ENCODE data around the gene AGMO. TPM values are rescaled to one million over a fixed set of nuclear protein-coding genes. Genes with fewer than 3 reads are reported as not detected.

AGMO gene
- total RNA-seq, 2 donors from 2014 or later: 0.48 TPM; not detected in 1

- no peak for DNase-seq (ENCODE audit: low spot score)
- Histone ChIP-seq H3K4me1 (no peaks in the 10 kb centered on the region), H3K27ac (peak overlapping the region in 1 of 2 donors; percentile 6), H3K4me3 (no peak overlapping the region), H3K36me3 (no peaks in the 10 kb centered on the region), H3K27me3 (no peaks in the 10 kb centered on the region), H3K9me3 (no peaks in the 10 kb centered on the region)
- no peak for TF ChIP-seq CTCF (IDR thresholded peaks at IDR 0.05)
These were observed 2.3 kb downstream of the AGMO start for GRCh38 chr7:15559416-15559928.

DNA sequence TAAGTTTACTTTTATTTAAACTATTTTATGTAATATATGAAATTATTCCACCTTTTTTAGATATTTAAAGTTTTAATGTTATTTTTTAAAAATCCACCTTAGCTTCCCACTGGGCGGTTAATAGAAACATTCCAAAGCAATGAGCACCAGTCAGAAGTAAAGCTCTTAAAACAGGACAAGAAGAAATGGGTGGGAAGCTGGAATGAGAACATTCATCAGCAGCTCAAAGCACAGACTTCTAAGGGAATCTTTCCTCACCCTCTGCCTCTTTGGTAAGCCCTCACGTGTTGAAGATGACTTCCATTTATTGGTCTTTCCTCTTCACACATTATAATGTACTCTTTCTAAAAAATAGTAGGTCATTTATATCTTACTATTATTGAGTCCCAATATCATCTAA, 3.1 kb downstream of the AGMO start:
- no peaks in the 10 kb centered on the region for H3K36me3 ChIP-seq
- H3K27me3 ChIP-seq: no peaks in the 10 kb centered on the region
- H3K4me3 ChIP-seq: no peak overlapping the region
- peak overlapping the region in 1 of 2 donors; percentile 6 for H3K27ac ChIP-seq
- no peak for TF ChIP-seq CTCF (IDR thresholded peaks at IDR 0.05)
- no peaks in the 10 kb centered on the region for H3K9me3 ChIP-seq
- no peaks in the 10 kb centered on the region for H3K4me1 ChIP-seq
- no peak for DNase-seq (ENCODE audit: low spot score)

GRCh38 chr7:15557686-15558085, 4.1 kb downstream of the AGMO start:
- Histone ChIP-seq H3K36me3 (no peaks in the 10 kb centered on the region), H3K9me3 (no peaks in the 10 kb centered on the region), H3K27ac (no peak overlapping the region), H3K27me3 (no peaks in the 10 kb centered on the region), H3K4me3 (no peak overlapping the region), H3K4me1 (no peaks in the 10 kb centered on the region)
- TF ChIP-seq CTCF (IDR thresholded peaks at IDR 0.05): no peak
- DNase-seq (ENCODE audit: low spot score): no peak

GRCh38 chr7:15557186-15557585, 4.6 kb downstream of the AGMO start:
- H3K4me1 ChIP-seq: no peaks in the 10 kb centered on the region
- H3K4me3 ChIP-seq: no peak overlapping the region
- no peak overlapping the region for H3K27ac ChIP-seq
- no peak for TF ChIP-seq CTCF (IDR thresholded peaks at IDR 0.05)
- H3K9me3 ChIP-seq: no peaks in the 10 kb centered on the region
- no peaks in the 10 kb centered on the region for H3K27me3 ChIP-seq
- DNase-seq (ENCODE audit: low spot score): no peak
- H3K36me3 ChIP-seq: no peaks in the 10 kb centered on the region

- no peak overlapping the region for H3K27ac ChIP-seq
- no peak for TF ChIP-seq CTCF (IDR thresholded peaks at IDR 0.05)
These were observed 5.3 kb downstream of the AGMO start for GRCh38 chr7:15556339-15557105.

More at GRCh38 chr7:15556339-15557105, 5.3 kb downstream of the AGMO start:
- Histone ChIP-seq H3K4me3 (no peak overlapping the region), H3K9me3 (no peaks in the 10 kb centered on the region), H3K27me3 (no peaks in the 10 kb centered on the region), H3K4me1 (no peaks in the 10 kb centered on the region), H3K36me3 (no peaks in the 10 kb centered on the region)
- DNase-seq (ENCODE audit: low spot score): no peak

Data from right atrium auricular region (tissue), 2 donors.